GM12878 (cell line): Measurements from ENCODE around the gene LCE1F. TPM values are rescaled to one million over a fixed set of nuclear protein-coding genes. Genes with fewer than 3 reads are reported as not detected.
A peak's percentile ranks its signal among the peaks of the same experiment; 100 is the strongest.

ENCODE experiments used
- ATF7 ChIP-seq: fragments of 450-650 bp; IDR thresholded peaks from 2 replicates; pipeline ENCODE4 v1.6.1; 2016; ENCODE audit warnings: low read depth, mild to moderate bottlenecking
- E2F4 ChIP-seq: IDR thresholded peaks from 2 replicates; pipeline ENCODE4 v1.6.1; 2012; ENCODE audit warnings: low read depth, low read length, improper control_type of control experiment
- KDM1A ChIP-seq: fragments of 200-600 bp; sonication (generic); IDR thresholded peaks from 2 replicates; pipeline ENCODE4 v1.6.1; 2016; ENCODE audit warnings: borderline replicate concordance
- PBX3 ChIP-seq: IDR thresholded peaks from 2 replicates; pipeline ENCODE4 v1.6.1; 2011; ENCODE audit warnings: mild to moderate bottlenecking, low read depth, low read length, moderate library complexity; ENCODE audit not compliant: insufficient replicate concordance
- PRDM15 ChIP-seq: fragments of 450-650 bp; formaldehyde crosslinking; IDR thresholded peaks from 2 replicates; pipeline ENCODE4 v1.4.0; 2020; ENCODE audit warnings: mild to moderate bottlenecking, moderate library complexity
- RAD51 ChIP-seq: fragments of 450-650 bp; IDR thresholded peaks from 2 replicates; pipeline ENCODE4 v1.6.1; 2016; ENCODE audit warnings: moderate library complexity, mild to moderate bottlenecking, inconsistent platforms
- RELA ChIP-seq: fragments of 450-650 bp; IDR thresholded peaks from 2 replicates; pipeline ENCODE4 v1.8.0; 2014; ENCODE audit warnings: borderline replicate concordance; ENCODE audit not compliant: partially characterized antibody
- SUPT20H ChIP-seq: IDR thresholded peaks from 2 replicates; pipeline ENCODE4 v1.6.1; 2011; ENCODE audit warnings: low read depth, mild to moderate bottlenecking, low read length, moderate library complexity, borderline replicate concordance; ENCODE audit not compliant: control insufficient read depth
- YBX1 ChIP-seq: fragments of 450-650 bp; IDR thresholded peaks from 2 replicates; pipeline ENCODE4 v1.6.1; 2016; ENCODE audit warnings: antibody characterized with exemption
- ZNF592 ChIP-seq: fragments of 450-650 bp; IDR thresholded peaks from 2 replicates; pipeline ENCODE4 v1.6.1; 2017; ENCODE audit warnings: mild to moderate bottlenecking, moderate library complexity
- polyA plus RNA-seq, 11 experiments: library from polyadenylated mRNA; depleted of rRNA in 4 of 11; unstranded in 6 of 11; stranded (reverse) in 5 of 11; fragments of >200 nt; fragmentation: Nextera tagmentation in 4 of 11; fragmentation: Illumina TruSeq in 1 of 11; extraction: Ambion mirVana in 4 of 11; extraction: Trizol in 1 of 11; gene quantifications; 1 replicate in 1 of 11; 2 replicates in 10 of 11; pipeline versions ENCODE4 v1.2.1 to v1.2.3, GENCODE V29; 2011 to 2016; ENCODE audit warnings: inconsistent platforms in 2 of 11, missing spikeins in 2 of 11, low read depth in 1 of 11
- total RNA-seq, 4 experiments: library from RNA; depleted of rRNA in 3 of 4; stranded (reverse); fragments of >200 nt in 3 of 4; fragmentation: Illumina TruSeq in 1 of 4; extraction: Trizol in 1 of 4; gene quantifications; 2 replicates each; pipeline versions ENCODE4 v1.2.1 to v1.2.3, GENCODE V29; 2013 to 2021

LCE1F gene
- total and polyA plus RNA-seq, 10 of the 15 experiments (the other 5 are each of a cell fraction or from before 2014, with no cell fraction given): 0.72 to 0.96 TPM; not detected in 8

- TF ChIP-seq PBX3: no peak
- TF ChIP-seq RAD51: peak; percentile 17; the same call in 1 of the 2 replicates
- no peak for TF ChIP-seq YBX1
- TF ChIP-seq E2F4: no peak
- TF ChIP-seq PRDM15 (CRISPR knock-in tag): no peak
- no peak for TF ChIP-seq RELA
- TF ChIP-seq ZNF592: no peak
- no peak for TF ChIP-seq SUPT20H
- TF ChIP-seq KDM1A: no peak
- no peak for TF ChIP-seq ATF7
These were observed 29.6 kb upstream of the LCE1F start (continued) for GRCh38 chr1:152745289-152745704.
